Subcutaneous adipose tissue (tissue), 4 donors: ENCODE results near the gene TRIM29. TPM values are rescaled to one million over a fixed set of nuclear protein-coding genes. Genes with fewer than 3 reads are reported as not detected.

ENCODE experiments used
- total RNA-seq, 4 donors: library from RNA; depleted of rRNA; stranded (reverse); fragments of >200 nt; gene quantifications; one replicate each; pipeline ENCODE4 v1.1.0, GENCODE V29; 2016
- TF ChIP-seq, protein P1 (sequence below): fragments of 450-650 bp; IDR thresholded peaks from one replicate; pipeline ENCODE4 v1.5.1; 2016; ENCODE audit warnings: low read depth, mild to moderate bottlenecking, control low read depth, antibody characterized with exemption, moderate library complexity

The TRIM29 gene
- total RNA-seq, 4 donors from 2014 or later = 1.3 to 13.2 (median 4.3) TPM

- TF ChIP-seq, protein P1, sequence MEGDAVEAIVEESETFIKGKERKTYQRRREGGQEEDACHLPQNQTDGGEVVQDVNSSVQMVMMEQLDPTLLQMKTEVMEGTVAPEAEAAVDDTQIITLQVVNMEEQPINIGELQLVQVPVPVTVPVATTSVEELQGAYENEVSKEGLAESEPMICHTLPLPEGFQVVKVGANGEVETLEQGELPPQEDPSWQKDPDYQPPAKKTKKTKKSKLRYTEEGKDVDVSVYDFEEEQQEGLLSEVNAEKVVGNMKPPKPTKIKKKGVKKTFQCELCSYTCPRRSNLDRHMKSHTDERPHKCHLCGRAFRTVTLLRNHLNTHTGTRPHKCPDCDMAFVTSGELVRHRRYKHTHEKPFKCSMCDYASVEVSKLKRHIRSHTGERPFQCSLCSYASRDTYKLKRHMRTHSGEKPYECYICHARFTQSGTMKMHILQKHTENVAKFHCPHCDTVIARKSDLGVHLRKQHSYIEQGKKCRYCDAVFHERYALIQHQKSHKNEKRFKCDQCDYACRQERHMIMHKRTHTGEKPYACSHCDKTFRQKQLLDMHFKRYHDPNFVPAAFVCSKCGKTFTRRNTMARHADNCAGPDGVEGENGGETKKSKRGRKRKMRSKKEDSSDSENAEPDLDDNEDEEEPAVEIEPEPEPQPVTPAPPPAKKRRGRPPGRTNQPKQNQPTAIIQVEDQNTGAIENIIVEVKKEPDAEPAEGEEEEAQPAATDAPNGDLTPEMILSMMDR = no peak
Measured at GRCh38 chr11:120117991-120118390, 19.9 kb downstream of the TRIM29 start.

GRCh38 chr11:120116966-120117365 lies 20.9 kb downstream of the TRIM29 start:
- TF ChIP-seq, protein P1 = no peak

DNA sequence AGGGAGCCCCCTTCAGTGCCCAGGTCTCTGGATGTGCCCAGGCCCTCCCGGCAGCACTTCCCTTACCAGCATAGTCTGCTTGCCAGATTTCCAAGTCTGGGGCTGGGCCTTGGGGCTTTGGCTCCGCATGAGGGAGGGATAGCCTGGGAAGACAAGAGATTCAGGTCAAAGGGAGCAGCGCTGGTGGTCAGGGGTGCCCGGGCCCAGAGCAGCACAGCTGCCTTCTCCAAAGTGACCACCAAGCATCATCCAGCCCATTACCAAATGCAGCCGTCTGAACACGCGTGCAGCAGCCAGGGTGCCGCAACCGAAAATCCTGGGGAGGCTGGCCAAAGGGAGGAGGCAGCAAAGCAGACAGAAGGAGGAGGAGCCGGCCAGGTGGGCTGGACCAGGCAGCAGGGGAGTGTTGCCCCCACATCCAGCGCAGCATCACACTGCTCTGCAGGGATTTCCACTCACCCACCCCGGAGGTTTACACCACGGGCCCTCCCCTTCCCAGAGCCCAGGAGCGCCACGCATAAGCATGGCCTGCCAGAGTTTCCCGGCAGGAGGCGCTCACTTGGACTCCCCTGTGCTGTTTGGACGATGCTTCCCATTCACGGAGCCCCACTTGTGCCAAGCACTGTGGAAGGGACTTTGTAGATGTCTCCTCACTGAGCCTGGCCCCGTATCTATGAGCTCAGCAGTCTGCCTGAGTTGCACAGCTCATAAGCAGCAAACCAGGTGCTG lies 22.5 kb downstream of the TRIM29 start:
- TF ChIP-seq, protein P1 = no peak

GRCh38 chr11:120112174-120112796 lies 25.6 kb downstream of the TRIM29 start:
- TF ChIP-seq, protein P1 = no peak

DNA sequence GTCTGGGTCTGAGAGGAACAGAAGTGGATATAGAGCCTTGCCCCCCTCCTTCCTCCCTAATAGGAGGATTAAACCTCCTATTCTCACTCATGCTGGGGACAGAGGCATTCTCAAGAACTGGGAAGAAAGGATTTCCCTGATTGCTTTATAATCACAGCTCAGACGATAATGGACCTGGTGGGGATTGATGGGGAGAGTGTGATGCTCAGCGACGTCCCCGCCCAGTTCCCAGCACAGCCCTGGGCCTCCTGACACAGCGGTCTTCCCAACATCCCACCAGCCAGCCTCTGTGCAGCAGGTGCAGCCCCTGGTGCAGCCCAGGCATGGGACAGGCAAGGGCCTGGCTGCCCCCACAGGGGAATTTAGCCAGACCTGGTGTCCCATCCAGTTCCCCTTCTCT lies 28.4 kb downstream of the TRIM29 start:
- TF ChIP-seq, protein P1 = no peak

DNA sequence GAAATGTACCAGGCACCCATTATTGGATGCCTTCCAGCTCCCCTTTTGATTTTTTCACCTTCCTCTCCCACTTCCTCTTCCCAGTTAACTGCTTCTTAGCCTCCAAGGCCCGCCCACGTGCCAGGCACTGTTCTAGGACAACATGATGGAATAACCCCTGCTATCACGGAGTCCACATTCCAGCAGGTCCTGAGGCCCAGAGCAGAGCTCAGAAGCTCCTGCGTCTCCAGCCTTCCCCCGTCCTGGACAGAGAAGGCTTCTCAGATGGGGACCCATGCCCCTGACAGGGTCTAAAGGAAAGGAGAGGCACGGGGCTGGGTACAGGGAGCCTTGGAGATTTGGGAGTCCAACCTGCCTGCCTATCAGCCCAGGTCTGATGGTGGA lies 29.1 kb downstream of the TRIM29 start:
- TF ChIP-seq, protein P1 = no peak

- TF ChIP-seq, protein P1 = no peak
Measured at GRCh38 chr11:120108154-120108784, 29.6 kb downstream of the TRIM29 start.
